HepG2 (cell line): Measurements from ENCODE around the gene RHBDD2. TPM values are rescaled to one million over a fixed set of nuclear protein-coding genes. Genes with fewer than 3 reads are reported as not detected.

Experiments used
- CEBPG ChIP-seq: IDR thresholded peaks from 2 replicates; pipeline ENCODE4 v1.6.1; 2016
- ELF3 ChIP-seq: IDR thresholded peaks from 2 replicates; pipeline ENCODE4 v1.6.1; 2016; ENCODE audit warnings: missing genetic modification reagents, missing compliant biosample characterization
- FOXK2 ChIP-seq: fragments of 450-650 bp; IDR thresholded peaks from 2 replicates; pipeline ENCODE4 v1.6.1; 2016
- HOXA5 ChIP-seq: sonication (generic); formaldehyde crosslinking; IDR thresholded peaks from 2 replicates; pipeline ENCODE4 v1.4.0; 2020; ENCODE audit warnings: missing genetic modification reagents
- PHF5A ChIP-seq: IDR thresholded peaks from one replicate; pipeline ENCODE4 v1.6.1; 2018; ENCODE audit warnings: low read depth, missing genetic modification reagents; ENCODE audit not compliant: unreplicated experiment
- PLSCR1 ChIP-seq: sonication (generic); formaldehyde crosslinking; IDR thresholded peaks from 2 replicates; pipeline ENCODE4 v1.5.0; 2020; ENCODE audit warnings: missing genetic modification reagents, mild to moderate bottlenecking, borderline replicate concordance
- SMAD1 ChIP-seq: sonication (generic); formaldehyde crosslinking; IDR thresholded peaks from 2 replicates; pipeline ENCODE4 v1.4.0; 2020; ENCODE audit warnings: missing genetic modification reagents, low read depth, mild to moderate bottlenecking, borderline replicate concordance
- SMARCE1 ChIP-seq: fragments of 450-650 bp; IDR thresholded peaks from 2 replicates; pipeline ENCODE4 v1.6.1; 2017; ENCODE audit warnings: borderline replicate concordance
- SNRNP70 ChIP-seq: fragments of 200-400 bp; formaldehyde crosslinking; IDR thresholded peaks from 2 replicates; pipeline ENCODE4 v1.6.1; 2017; ENCODE audit warnings: mild to moderate bottlenecking, low read depth, low read length, moderate library complexity
- U2AF2 ChIP-seq: fragments of 200-400 bp; formaldehyde crosslinking; IDR thresholded peaks from 2 replicates; pipeline ENCODE4 v1.6.1; 2017; ENCODE audit warnings: low read depth, mild to moderate bottlenecking, low read length
- ZNF276 ChIP-seq: sonication (generic); formaldehyde crosslinking; IDR thresholded peaks from 2 replicates; pipeline ENCODE4 v1.4.0; 2020; ENCODE audit warnings: mild to moderate bottlenecking, low read depth, missing genetic modification reagents
- ZNF326 ChIP-seq: sonication (generic); formaldehyde crosslinking; IDR thresholded peaks from 2 replicates; pipeline ENCODE4 v1.4.0; 2020; ENCODE audit warnings: missing genetic modification reagents, borderline replicate concordance
- ZNF329 ChIP-seq: sonication (generic); formaldehyde crosslinking; IDR thresholded peaks from 2 replicates; pipeline ENCODE4 v1.9.0; 2021; ENCODE audit warnings: low read depth, mild to moderate bottlenecking, missing genetic modification reagents
- ZNF776 ChIP-seq: sonication (generic); formaldehyde crosslinking; IDR thresholded peaks from 2 replicates; pipeline ENCODE4 v1.4.0; 2020; ENCODE audit warnings: mild to moderate bottlenecking, missing genetic modification reagents
- ZSCAN12 ChIP-seq: sonication (generic); formaldehyde crosslinking; IDR thresholded peaks from 2 replicates; pipeline ENCODE4 v1.9.0; 2021; ENCODE audit warnings: mild to moderate bottlenecking, missing genetic modification reagents
- polyA plus RNA-seq, 8 experiments: library from polyadenylated mRNA; depleted of rRNA in 3 of 8; stranded (reverse) in 7 of 8; unstranded in 1 of 8; fragments of >200 nt; fragmentation: Illumina TruSeq in 4 of 8; extraction: Trizol in 4 of 8; gene quantifications; 2 replicates each; pipeline versions ENCODE4 v1.2.1 to v1.2.3, GENCODE V29; 2011 to 2016; ENCODE audit warnings: low read depth in 4 of 8, missing spikeins in 1 of 8, mixed read lengths in 1 of 8; ENCODE audit not compliant: insufficient read depth in 1 of 8
- total RNA-seq, 5 experiments: library from RNA; depleted of rRNA; stranded (reverse); fragments of >200 nt; fragmentation: Illumina TruSeq; extraction: Trizol; gene quantifications; 2 replicates each; pipeline ENCODE4 v1.2.3, GENCODE V29; 2016; ENCODE audit warnings: low read depth in 1 of 5
- TF ChIP-seq, protein P1 (sequence below): IDR thresholded peaks from 2 replicates; pipeline ENCODE4 v1.6.1; 2016; ENCODE audit warnings: mild to moderate bottlenecking
- TF ChIP-seq, protein P2 (sequence below): sonication (generic); formaldehyde crosslinking; IDR thresholded peaks from 2 replicates; pipeline ENCODE4 v1.5.0; 2020; ENCODE audit warnings: mild to moderate bottlenecking, missing genetic modification reagents, borderline replicate concordance

The RHBDD2 gene
- total and polyA plus RNA-seq, 2 of the 13 experiments (the other 11 are each of a cell fraction or from before 2014, with no cell fraction given), result 23.1 to 26.4 TPM

- TF ChIP-seq ZSCAN12 (CRISPR knock-in tag), result no peak
- no peak for TF ChIP-seq PLSCR1 (CRISPR knock-in tag)
- no peak for TF ChIP-seq ZNF326 (CRISPR knock-in tag)
- no peak for TF ChIP-seq ZNF329
- TF ChIP-seq ZNF776 (CRISPR knock-in tag), result peak; percentile 85
- 0 out of 2 replicates have a peak, but pooled peaks have one; percentile 2 for TF ChIP-seq CEBPG
- TF ChIP-seq, protein P1, sequence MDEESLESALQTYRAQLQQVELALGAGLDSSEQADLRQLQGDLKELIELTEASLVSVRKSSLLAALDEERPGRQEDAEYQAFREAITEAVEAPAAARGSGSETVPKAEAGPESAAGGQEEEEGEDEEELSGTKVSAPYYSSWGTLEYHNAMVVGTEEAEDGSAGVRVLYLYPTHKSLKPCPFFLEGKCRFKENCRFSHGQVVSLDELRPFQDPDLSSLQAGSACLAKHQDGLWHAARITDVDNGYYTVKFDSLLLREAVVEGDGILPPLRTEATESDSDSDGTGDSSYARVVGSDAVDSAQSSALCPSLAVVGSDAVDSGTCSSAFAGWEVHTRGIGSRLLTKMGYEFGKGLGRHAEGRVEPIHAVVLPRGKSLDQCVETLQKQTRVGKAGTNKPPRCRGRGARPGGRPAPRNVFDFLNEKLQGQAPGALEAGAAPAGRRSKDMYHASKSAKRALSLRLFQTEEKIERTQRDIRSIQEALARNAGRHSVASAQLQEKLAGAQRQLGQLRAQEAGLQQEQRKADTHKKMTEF (CRISPR knock-in tag), result peak; percentile 80
- TF ChIP-seq, protein P2, sequence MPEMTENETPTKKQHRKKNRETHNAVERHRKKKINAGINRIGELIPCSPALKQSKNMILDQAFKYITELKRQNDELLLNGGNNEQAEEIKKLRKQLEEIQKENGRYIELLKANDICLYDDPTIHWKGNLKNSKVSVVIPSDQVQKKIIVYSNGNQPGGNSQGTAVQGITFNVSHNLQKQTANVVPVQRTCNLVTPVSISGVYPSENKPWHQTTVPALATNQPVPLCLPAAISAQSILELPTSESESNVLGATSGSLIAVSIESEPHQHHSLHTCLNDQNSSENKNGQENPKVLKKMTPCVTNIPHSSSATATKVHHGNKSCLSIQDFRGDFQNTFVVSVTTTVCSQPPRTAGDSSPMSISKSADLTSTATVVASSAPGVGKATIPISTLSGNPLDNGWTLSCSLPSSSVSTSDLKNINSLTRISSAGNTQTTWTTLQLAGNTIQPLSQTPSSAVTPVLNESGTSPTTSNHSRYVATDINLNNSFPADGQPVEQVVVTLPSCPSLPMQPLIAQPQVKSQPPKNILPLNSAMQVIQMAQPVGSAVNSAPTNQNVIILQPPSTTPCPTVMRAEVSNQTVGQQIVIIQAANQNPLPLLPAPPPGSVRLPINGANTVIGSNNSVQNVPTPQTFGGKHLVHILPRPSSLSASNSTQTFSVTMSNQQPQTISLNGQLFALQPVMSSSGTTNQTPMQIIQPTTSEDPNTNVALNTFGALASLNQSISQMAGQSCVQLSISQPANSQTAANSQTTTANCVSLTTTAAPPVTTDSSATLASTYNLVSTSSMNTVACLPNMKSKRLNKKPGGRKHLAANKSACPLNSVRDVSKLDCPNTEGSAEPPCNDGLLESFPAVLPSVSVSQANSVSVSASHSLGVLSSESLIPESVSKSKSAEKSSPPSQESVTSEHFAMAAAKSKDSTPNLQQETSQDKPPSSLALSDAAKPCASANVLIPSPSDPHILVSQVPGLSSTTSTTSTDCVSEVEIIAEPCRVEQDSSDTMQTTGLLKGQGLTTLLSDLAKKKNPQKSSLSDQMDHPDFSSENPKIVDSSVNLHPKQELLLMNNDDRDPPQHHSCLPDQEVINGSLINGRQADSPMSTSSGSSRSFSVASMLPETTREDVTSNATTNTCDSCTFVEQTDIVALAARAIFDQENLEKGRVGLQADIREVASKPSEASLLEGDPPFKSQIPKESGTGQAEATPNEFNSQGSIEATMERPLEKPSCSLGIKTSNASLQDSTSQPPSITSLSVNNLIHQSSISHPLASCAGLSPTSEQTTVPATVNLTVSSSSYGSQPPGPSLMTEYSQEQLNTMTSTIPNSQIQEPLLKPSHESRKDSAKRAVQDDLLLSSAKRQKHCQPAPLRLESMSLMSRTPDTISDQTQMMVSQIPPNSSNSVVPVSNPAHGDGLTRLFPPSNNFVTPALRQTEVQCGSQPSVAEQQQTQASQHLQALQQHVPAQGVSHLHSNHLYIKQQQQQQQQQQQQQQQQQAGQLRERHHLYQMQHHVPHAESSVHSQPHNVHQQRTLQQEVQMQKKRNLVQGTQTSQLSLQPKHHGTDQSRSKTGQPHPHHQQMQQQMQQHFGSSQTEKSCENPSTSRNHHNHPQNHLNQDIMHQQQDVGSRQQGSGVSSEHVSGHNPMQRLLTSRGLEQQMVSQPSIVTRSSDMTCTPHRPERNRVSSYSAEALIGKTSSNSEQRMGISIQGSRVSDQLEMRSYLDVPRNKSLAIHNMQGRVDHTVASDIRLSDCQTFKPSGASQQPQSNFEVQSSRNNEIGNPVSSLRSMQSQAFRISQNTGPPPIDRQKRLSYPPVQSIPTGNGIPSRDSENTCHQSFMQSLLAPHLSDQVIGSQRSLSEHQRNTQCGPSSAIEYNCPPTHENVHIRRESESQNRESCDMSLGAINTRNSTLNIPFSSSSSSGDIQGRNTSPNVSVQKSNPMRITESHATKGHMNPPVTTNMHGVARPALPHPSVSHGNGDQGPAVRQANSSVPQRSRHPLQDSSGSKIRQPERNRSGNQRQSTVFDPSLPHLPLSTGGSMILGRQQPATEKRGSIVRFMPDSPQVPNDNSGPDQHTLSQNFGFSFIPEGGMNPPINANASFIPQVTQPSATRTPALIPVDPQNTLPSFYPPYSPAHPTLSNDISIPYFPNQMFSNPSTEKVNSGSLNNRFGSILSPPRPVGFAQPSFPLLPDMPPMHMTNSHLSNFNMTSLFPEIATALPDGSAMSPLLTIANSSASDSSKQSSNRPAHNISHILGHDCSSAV (CRISPR knock-in tag), result no peak
- no peak for TF ChIP-seq SMARCE1
- no peak for TF ChIP-seq PHF5A (CRISPR knock-in tag)
- no peak for TF ChIP-seq ZNF276 (CRISPR knock-in tag)
- peak; percentile 84 for TF ChIP-seq ELF3 (CRISPR knock-in tag)
- TF ChIP-seq FOXK2, result no peak
- 0 out of 2 replicates have a peak, but pooled peaks have one; percentile 71 for TF ChIP-seq U2AF2
- TF ChIP-seq HOXA5, result peak; percentile 97
- no peak for TF ChIP-seq SNRNP70
- no peak; the same call in 1 of the 2 replicates for TF ChIP-seq SMAD1 (CRISPR knock-in tag)
Measured at GRCh38 chr7:75878769-75879611, at the start of gene RHBDD2 (continued).
